OCI-LY7 (cell line): ENCODE data around the gene IGIP.

Experiments used
- CTCF ChIP-seq: fragments of 200-600 bp; sonication (generic); conservative IDR thresholded peaks from 2 replicates; pipeline ENCODE4 v1.5.1; 2014; ENCODE audit warnings: mild to moderate bottlenecking, antibody characterized with exemption, low read length, moderate library complexity, mixed read lengths
- EZH2phosphoT487 ChIP-seq: fragments of 200-600 bp; sonication (generic); IDR thresholded peaks from 2 replicates; pipeline ENCODE4 v1.6.1; 2018; ENCODE audit warnings: low read depth, borderline replicate concordance, mild to moderate bottlenecking, mixed run types, antibody characterized with exemption, low read length, moderate library complexity, mixed read lengths

- TF ChIP-seq CTCF = no peak
- no peak for TF ChIP-seq EZH2phosphoT487
These were observed 10.9 kb downstream of the IGIP start for GRCh38 chr5:140136624-140137023.
